OCI-LY7 (cell line): ENCODE results near the gene CDH23. TPM values are rescaled to one million over a fixed set of nuclear protein-coding genes. Genes with fewer than 3 reads are reported as not detected.

Source experiments
- BruUV-seq: library from RNA; stranded (reverse); fragments of 400-500 nt; replicated peaks from 2 replicates; lab custom pipeline; 2021; lab: Mats Ljungman, UMichigan
- CTCF ChIA-PET: fragments of 300-600 bp; sonication (Branson Sonifier 250); formaldehyde crosslinking; loops from one replicate; lab custom pipeline; 2022; ENCODE audit warnings: antibody characterized with exemption; ENCODE audit not compliant: unreplicated experiment; lab: Charles Lee
- POLR2A ChIA-PET: fragments of 300-600 bp; sonication (Branson Sonifier 250); formaldehyde crosslinking; loops from one replicate; lab custom pipeline; 2022; ENCODE audit warnings: antibody characterized with exemption; lab: Charles Lee
- DNase-seq: peaks from one replicate; pipeline ENCODE4 v3.0.0-alpha.2; 2015; ENCODE audit warnings: low spot score
- H2AFZ ChIP-seq: fragments of 200-600 bp; sonication (generic), shearing (Covaris generic); 2 replicates; pipeline ENCODE4 v1.6.1; 2014; ENCODE audit warnings: mild to moderate bottlenecking, antibody characterized with exemption, low read length, moderate library complexity
- H3K27ac ChIP-seq: fragments of 200-600 bp; sonication (generic); 2 replicates; pipeline ENCODE4 v1.5.1; 2014; ENCODE audit warnings: mixed run types, low read depth, mild to moderate bottlenecking, moderate library complexity, low read length, inconsistent platforms; ENCODE audit not compliant: poor library complexity, severe bottlenecking
- H3K36me3 ChIP-seq: fragments of 200-600 bp; sonication (generic); 2 replicates; pipeline ENCODE4 v1.6.1; 2014; ENCODE audit warnings: mild to moderate bottlenecking, antibody characterized with exemption, low read length, moderate library complexity, mixed read lengths; ENCODE audit not compliant: insufficient read depth
- H3K4me1 ChIP-seq: fragments of 200-600 bp; sonication (generic); 2 replicates; pipeline ENCODE4 v1.5.1; 2014; ENCODE audit warnings: mild to moderate bottlenecking, low read length; ENCODE audit not compliant: insufficient read depth, poor library complexity, severe bottlenecking
- H3K4me2 ChIP-seq: fragments of 200-600 bp; sonication (generic); 2 replicates; pipeline ENCODE4 v1.6.1; 2014; ENCODE audit warnings: mild to moderate bottlenecking, low read length
- H3K4me3 ChIP-seq: fragments of 200-600 bp; sonication (generic); 2 replicates; pipeline ENCODE4 v1.5.1; 2014; ENCODE audit warnings: mild to moderate bottlenecking, low read depth, low read length; ENCODE audit not compliant: poor library complexity, severe bottlenecking
- H3K79me2 ChIP-seq: fragments of 200-600 bp; sonication (generic); 2 replicates; pipeline ENCODE4 v1.6.1; 2016; ENCODE audit warnings: low read depth, mild to moderate bottlenecking, low read length, moderate library complexity, mixed read lengths; ENCODE audit not compliant: insufficient read depth
- H3K9me2 ChIP-seq: fragments of 200-600 bp; sonication (generic); 2 replicates; pipeline ENCODE4 v1.6.1; 2016; ENCODE audit warnings: mild to moderate bottlenecking, low read length, mixed read lengths; ENCODE audit not compliant: insufficient read depth
- H3K9me3 ChIP-seq: fragments of 200-600 bp; sonication (generic); 2 replicates; pipeline ENCODE4 v1.6.1; 2014; ENCODE audit warnings: mild to moderate bottlenecking, mixed run types, low read length, mixed read lengths
- H4K20me1 ChIP-seq: fragments of 200-600 bp; sonication (generic); 2 replicates; pipeline ENCODE4 v1.6.1; 2014; ENCODE audit warnings: mild to moderate bottlenecking, antibody characterized with exemption, low read length, moderate library complexity, mixed read lengths; ENCODE audit not compliant: insufficient read depth
- EZH2phosphoT487 ChIP-seq: fragments of 200-600 bp; sonication (generic); IDR thresholded peaks from 2 replicates; pipeline ENCODE4 v1.6.1; 2018; ENCODE audit warnings: low read depth, borderline replicate concordance, mild to moderate bottlenecking, mixed run types, antibody characterized with exemption, low read length, moderate library complexity, mixed read lengths
- intact Hi-C: fragments of 100-400 bp; cut with micrococcal nuclease; formaldehyde crosslinking; loops from one replicate; pipeline ENCODE4 v1.10.0; 2022; ENCODE audit not compliant: unreplicated experiment
- total RNA-seq, 2 experiments: library from RNA; depleted of rRNA in 1 of 2; stranded (reverse); fragments of >200 nt in 1 of 2; shearing (Covaris generic) in 1 of 2; gene quantifications; 2 replicates each; pipeline ENCODE4 v1.2.3, GENCODE V29; 2014 to 2022
- TF ChIP-seq, protein P1 (sequence below): fragments of 200-600 bp; sonication (generic); conservative IDR thresholded peaks from 2 replicates; pipeline ENCODE4 v1.5.1; 2014; ENCODE audit warnings: mild to moderate bottlenecking, antibody characterized with exemption, low read length, moderate library complexity, mixed read lengths

The CDH23 gene
- total RNA-seq, 2 experiments from 2014 or later = 0.92 to 9.9 TPM

- H3K4me1 ChIP-seq = peaks cover 26% of the 10 kb centered on the region
- no peak overlapping the region for H3K4me2 ChIP-seq
- intact Hi-C loops = no loop called here
- H3K27ac ChIP-seq = no peak overlapping the region
- H3K36me3 ChIP-seq = peaks cover 86% of the 10 kb centered on the region
- no peaks in the 10 kb centered on the region for H4K20me1 ChIP-seq
- ChIA-PET POLR2A (interaction anchor here (1.0 kb wide), 1 partner anchor 30 kb away, joined by 4 read pairs; no protein-coding TSS in a partner anchor), CTCF (interaction anchor here (0.6 kb wide), 1 partner anchor 44 kb away, joined by 3 read pairs; no protein-coding TSS in a partner anchor)
- TF ChIP-seq, protein P1, sequence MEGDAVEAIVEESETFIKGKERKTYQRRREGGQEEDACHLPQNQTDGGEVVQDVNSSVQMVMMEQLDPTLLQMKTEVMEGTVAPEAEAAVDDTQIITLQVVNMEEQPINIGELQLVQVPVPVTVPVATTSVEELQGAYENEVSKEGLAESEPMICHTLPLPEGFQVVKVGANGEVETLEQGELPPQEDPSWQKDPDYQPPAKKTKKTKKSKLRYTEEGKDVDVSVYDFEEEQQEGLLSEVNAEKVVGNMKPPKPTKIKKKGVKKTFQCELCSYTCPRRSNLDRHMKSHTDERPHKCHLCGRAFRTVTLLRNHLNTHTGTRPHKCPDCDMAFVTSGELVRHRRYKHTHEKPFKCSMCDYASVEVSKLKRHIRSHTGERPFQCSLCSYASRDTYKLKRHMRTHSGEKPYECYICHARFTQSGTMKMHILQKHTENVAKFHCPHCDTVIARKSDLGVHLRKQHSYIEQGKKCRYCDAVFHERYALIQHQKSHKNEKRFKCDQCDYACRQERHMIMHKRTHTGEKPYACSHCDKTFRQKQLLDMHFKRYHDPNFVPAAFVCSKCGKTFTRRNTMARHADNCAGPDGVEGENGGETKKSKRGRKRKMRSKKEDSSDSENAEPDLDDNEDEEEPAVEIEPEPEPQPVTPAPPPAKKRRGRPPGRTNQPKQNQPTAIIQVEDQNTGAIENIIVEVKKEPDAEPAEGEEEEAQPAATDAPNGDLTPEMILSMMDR = no peak
- TF ChIP-seq EZH2phosphoT487 = no peak
- BruUV-seq = no TSS peak
- H3K9me2 ChIP-seq = no peaks in the 10 kb centered on the region
- no peak overlapping the region for H2AFZ ChIP-seq
- no peak overlapping the region for H3K4me3 ChIP-seq
- DNase-seq = no peak
- peaks cover 24% of the 10 kb centered on the region for H3K79me2 ChIP-seq
- H3K9me3 ChIP-seq = no peaks in the 10 kb centered on the region
Measured at GRCh38 chr10:71829896-71830295, 433.2 kb downstream of the CDH23 start.

- DNase-seq = no peak
- H3K4me3 ChIP-seq = no peak overlapping the region
- intact Hi-C loops = no loop called here
- peaks cover 32% of the 10 kb centered on the region for H3K79me2 ChIP-seq
- no peak overlapping the region for H3K27ac ChIP-seq
- ChIA-PET CTCF (no interaction called here), POLR2A (no interaction called here)
- H4K20me1 ChIP-seq = no peaks in the 10 kb centered on the region
- peaks cover 78% of the 10 kb centered on the region for H3K36me3 ChIP-seq
- H3K9me3 ChIP-seq = no peaks in the 10 kb centered on the region
- no peaks in the 10 kb centered on the region for H3K9me2 ChIP-seq
- no TSS peak for BruUV-seq
- H3K4me2 ChIP-seq = no peak overlapping the region
- H2AFZ ChIP-seq = no peak overlapping the region
- H3K4me1 ChIP-seq = peaks cover 34% of the 10 kb centered on the region
- TF ChIP-seq, protein P1 = no peak
- TF ChIP-seq EZH2phosphoT487 = no peak
Measured at GRCh38 chr10:71830726-71831125, 434.0 kb downstream of the CDH23 start.

DNA sequence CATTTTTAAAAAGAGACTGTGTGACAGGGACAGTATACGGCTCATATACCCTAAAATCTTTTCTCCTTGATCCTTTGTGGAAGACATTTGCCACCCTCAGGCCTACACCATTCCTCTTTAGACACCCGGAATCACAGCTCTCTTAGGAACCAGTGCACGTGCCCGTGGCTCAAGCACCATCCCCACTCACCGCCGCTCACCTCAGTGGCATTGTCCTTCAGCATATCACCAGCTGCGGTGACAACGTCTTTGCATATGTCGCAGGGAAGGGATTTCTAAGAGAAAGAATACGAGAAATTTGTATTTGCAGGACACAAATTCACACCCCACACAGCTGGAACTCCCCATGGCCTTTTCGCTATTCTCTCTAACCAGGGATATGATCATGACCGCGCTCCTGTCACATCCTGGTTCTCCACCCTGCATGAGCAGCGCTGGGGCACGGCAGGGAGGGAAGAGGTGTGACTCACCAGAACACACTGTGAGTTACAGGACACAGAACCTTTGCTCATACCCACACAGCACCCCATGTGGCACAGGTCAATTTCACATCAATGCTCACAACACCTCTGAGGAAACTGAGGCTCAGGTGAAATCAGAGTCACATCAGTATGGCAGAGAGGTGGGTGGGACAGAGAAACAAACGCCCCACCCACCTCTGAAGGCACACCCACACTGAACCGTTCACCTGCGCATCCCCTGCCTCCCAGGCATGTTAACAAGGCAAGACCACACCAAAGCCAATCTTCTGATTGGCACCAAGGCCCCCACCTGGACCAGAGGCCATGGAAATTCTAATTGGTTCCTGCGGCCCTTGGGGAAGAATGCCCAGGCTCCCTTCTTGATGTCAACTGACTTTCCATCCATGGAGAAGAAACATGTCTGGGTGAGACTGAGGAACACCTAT is 435.2 kb downstream of the CDH23 start:
- Histone ChIP-seq H3K9me2 (no peaks in the 10 kb centered on the region), H3K79me2 (peaks cover 40% of the 10 kb centered on the region), H3K27ac (no peak overlapping the region), H4K20me1 (no peaks in the 10 kb centered on the region), H2AFZ (no peak overlapping the region), H3K9me3 (no peaks in the 10 kb centered on the region), H3K36me3 (peaks cover 66% of the 10 kb centered on the region), H3K4me3 (no peak overlapping the region), H3K4me1 (peaks cover 44% of the 10 kb centered on the region), H3K4me2 (no peak overlapping the region)
- intact Hi-C loops = no loop called here
- no TSS peak for BruUV-seq
- ChIA-PET POLR2A (no interaction called here), CTCF (interaction anchor here (1.6 kb wide), 1 partner anchor 64 kb away, joined by 4 read pairs; no protein-coding TSS in a partner anchor)
- TF ChIP-seq, protein P1 = no peak
- no peak for TF ChIP-seq EZH2phosphoT487
- DNase-seq = no peak
